Activated naive CD8-positive, alpha-beta T cell treated with anti-CD3 and anti-CD28 coated beads, Interleukin-2, amount 50 U/mL, for 24 hours (primary cell): ENCODE measurements around the gene MAP2K4.
"Not testable (repeated sequence)": the region's sequence is repeated elsewhere in the genome, so short reads cannot be mapped to it uniquely, and the experiment has no call there.

Experiments used
- ATAC-seq: fragments of 150-1000 bp; cut with Tn5 transposase; one replicate; pipeline ENCODE4 v1.10.0; 2021
- DNase-seq: peaks from one replicate; pipeline ENCODE4 v3.0.0; 2021
- H3K27ac Mint-ChIP-seq: one replicate; pipeline ENCODE4 v1.8.0; 2021; ENCODE audit warnings: mild to moderate bottlenecking, mixed read lengths
- H3K27me3 Mint-ChIP-seq: one replicate; pipeline ENCODE4 v1.8.0; 2021; ENCODE audit warnings: mixed read lengths
- H3K36me3 Mint-ChIP-seq: one replicate; pipeline ENCODE4 v1.8.0; 2021; ENCODE audit warnings: low read depth, mixed read lengths
- H3K4me1 Mint-ChIP-seq: one replicate; pipeline ENCODE4 v1.8.0; 2021; ENCODE audit warnings: mixed read lengths
- H3K4me3 Mint-ChIP-seq: one replicate; pipeline ENCODE4 v1.8.0; 2021; ENCODE audit warnings: mild to moderate bottlenecking, moderate library complexity, mixed read lengths
- H3K9me3 Mint-ChIP-seq: one replicate; pipeline ENCODE4 v1.8.0; 2021; ENCODE audit warnings: mixed read lengths

Gene MAP2K4

GRCh38 chr17:12020642-12021622, at the start of gene MAP2K4:
MAP2K4 (plus strand) TSS chr17:12020877; CDS start chr17:12020887, 10 bp downstream.
- peaks cover 3% of the 10 kb centered on the region for H3K27me3 Mint-ChIP-seq
- H3K4me1 Mint-ChIP-seq = peaks cover 46% of the 10 kb centered on the region
- H3K27ac Mint-ChIP-seq = peak within 1 kb of the TSS; percentile 79
- DNase-seq = peak; percentile 95
- peak within 1 kb of the TSS; percentile 82 for H3K4me3 Mint-ChIP-seq
- ATAC-seq = peak; percentile 97
- no peaks in the 10 kb centered on the region for H3K9me3 Mint-ChIP-seq
- H3K36me3 Mint-ChIP-seq = no peaks in the 10 kb centered on the region

GRCh38 chr17:11972741-11973140, 47.9 kb upstream of the MAP2K4 start:
- DNase-seq, H3K4me3 Mint-ChIP-seq, H3K27ac Mint-ChIP-seq, ATAC-seq, H3K4me1 Mint-ChIP-seq, H3K27me3 Mint-ChIP-seq: not testable (repeated sequence)
- Mint-ChIP-seq H3K36me3 (peaks cover 34% of the 10 kb centered on the region), H3K9me3 (peaks cover 19% of the 10 kb centered on the region)

GRCh38 chr17:11979795-11980194, 40.9 kb upstream of the MAP2K4 start:
- no peak for DNase-seq
- H3K4me1 Mint-ChIP-seq = no peaks in the 10 kb centered on the region
- H3K4me3 Mint-ChIP-seq = no peak overlapping the region
- no peaks in the 10 kb centered on the region for H3K27me3 Mint-ChIP-seq
- H3K9me3 Mint-ChIP-seq = no peaks in the 10 kb centered on the region
- H3K36me3 Mint-ChIP-seq = peaks cover 46% of the 10 kb centered on the region
- no peak for ATAC-seq
- no peak overlapping the region for H3K27ac Mint-ChIP-seq

GRCh38 chr17:11980813-11981212, 39.9 kb upstream of the MAP2K4 start:
- H3K4me1 Mint-ChIP-seq = no peaks in the 10 kb centered on the region
- ATAC-seq (no peak), DNase-seq (no peak)
- no peak overlapping the region for H3K27ac Mint-ChIP-seq
- H3K9me3 Mint-ChIP-seq = no peaks in the 10 kb centered on the region
- peaks cover 42% of the 10 kb centered on the region for H3K36me3 Mint-ChIP-seq
- no peak overlapping the region for H3K4me3 Mint-ChIP-seq
- H3K27me3 Mint-ChIP-seq = no peaks in the 10 kb centered on the region

GRCh38 chr17:11981862-11982261, 38.8 kb upstream of the MAP2K4 start:
- ATAC-seq (no peak), DNase-seq (no peak)
- H3K4me3 Mint-ChIP-seq = no peak overlapping the region
- no peaks in the 10 kb centered on the region for H3K27me3 Mint-ChIP-seq
- peaks cover 36% of the 10 kb centered on the region for H3K36me3 Mint-ChIP-seq
- no peaks in the 10 kb centered on the region for H3K4me1 Mint-ChIP-seq
- no peak overlapping the region for H3K27ac Mint-ChIP-seq
- H3K9me3 Mint-ChIP-seq = no peaks in the 10 kb centered on the region

- peaks cover 39% of the 10 kb centered on the region for H3K36me3 Mint-ChIP-seq
- no peak for ATAC-seq
These were observed 34.3 kb upstream of the MAP2K4 start for GRCh38 chr17:11986179-11986941.

GRCh38 chr17:11986942-11987329, 33.7 kb upstream of the MAP2K4 start:
- Mint-ChIP-seq H3K36me3 (peaks cover 38% of the 10 kb centered on the region), H3K27ac (no peak overlapping the region), H3K4me3 (no peak overlapping the region), H3K4me1 (no peaks in the 10 kb centered on the region), H3K27me3 (no peaks in the 10 kb centered on the region), H3K9me3 (no peaks in the 10 kb centered on the region)
- DNase-seq (no peak), ATAC-seq (no peak)

More at GRCh38 chr17:11986179-11986941, 34.3 kb upstream of the MAP2K4 start:
- H3K27me3 Mint-ChIP-seq = no peaks in the 10 kb centered on the region
- no peak overlapping the region for H3K4me3 Mint-ChIP-seq
- no peaks in the 10 kb centered on the region for H3K9me3 Mint-ChIP-seq
- no peak overlapping the region for H3K27ac Mint-ChIP-seq
- H3K4me1 Mint-ChIP-seq = no peaks in the 10 kb centered on the region
- DNase-seq = no peak

- H3K36me3 Mint-ChIP-seq = peaks cover 27% of the 10 kb centered on the region
- no peak overlapping the region for H3K27ac Mint-ChIP-seq
- DNase-seq = no peak
- H3K27me3 Mint-ChIP-seq = no peaks in the 10 kb centered on the region
- ATAC-seq = no peak
- peaks cover 5% of the 10 kb centered on the region for H3K4me1 Mint-ChIP-seq
- no peak overlapping the region for H3K4me3 Mint-ChIP-seq
- no peaks in the 10 kb centered on the region for H3K9me3 Mint-ChIP-seq
These were observed 30.2 kb upstream of the MAP2K4 start for GRCh38 chr17:11990363-11990983.

GRCh38 chr17:11991461-11991860, 29.2 kb upstream of the MAP2K4 start:
- Mint-ChIP-seq H3K27ac (no peak overlapping the region), H3K4me3 (no peak overlapping the region), H3K27me3 (no peaks in the 10 kb centered on the region), H3K36me3 (peaks cover 27% of the 10 kb centered on the region), H3K4me1 (peaks cover 10% of the 10 kb centered on the region), H3K9me3 (no peaks in the 10 kb centered on the region)
- DNase-seq (no peak), ATAC-seq (no peak)

GRCh38 chr17:11996722-11997146, 23.9 kb upstream of the MAP2K4 start:
- Mint-ChIP-seq H3K36me3 (peaks cover 2% of the 10 kb centered on the region), H3K27me3 (no peaks in the 10 kb centered on the region), H3K4me3 (peak overlapping the region; percentile 87), H3K27ac (peak overlapping the region; percentile 88), H3K4me1 (peaks cover 17% of the 10 kb centered on the region), H3K9me3 (no peaks in the 10 kb centered on the region)
- ATAC-seq (peak; percentile 40), DNase-seq (peak; percentile 53)

GRCh38 chr17:11997147-11997971, 23.3 kb upstream of the MAP2K4 start, which contains the start of gene ZNF18:
ZNF18 (minus strand) TSS chr17:11997475; CDS start chr17:11992829, 4,646 bp downstream.
- peak within 1 kb of the TSS; percentile 88 for H3K27ac Mint-ChIP-seq
- H3K27me3 Mint-ChIP-seq = no peaks in the 10 kb centered on the region
- H3K4me1 Mint-ChIP-seq = peaks cover 17% of the 10 kb centered on the region
- H3K4me3 Mint-ChIP-seq = peak within 1 kb of the TSS; percentile 87
- DNase-seq (peak; percentile 97), ATAC-seq (peak; percentile 98)
- H3K36me3 Mint-ChIP-seq = peaks cover 2% of the 10 kb centered on the region
- H3K9me3 Mint-ChIP-seq = no peaks in the 10 kb centered on the region

GRCh38 chr17:11997972-11998233, 22.8 kb upstream of the MAP2K4 start:
- Mint-ChIP-seq H3K36me3 (peaks cover 2% of the 10 kb centered on the region), H3K4me3 (peak overlapping the region; percentile 87), H3K4me1 (peaks cover 17% of the 10 kb centered on the region), H3K27me3 (no peaks in the 10 kb centered on the region), H3K9me3 (no peaks in the 10 kb centered on the region), H3K27ac (peak overlapping the region; percentile 87)
- ATAC-seq = no peak
- DNase-seq = no peak

- Mint-ChIP-seq H3K4me1 (peaks cover 17% of the 10 kb centered on the region), H3K27me3 (no peaks in the 10 kb centered on the region), H3K4me3 (no peak overlapping the region), H3K27ac (no peak overlapping the region), H3K36me3 (peaks cover 1% of the 10 kb centered on the region), H3K9me3 (no peaks in the 10 kb centered on the region)
- ATAC-seq = no peak
- DNase-seq = no peak
These were observed 21.0 kb upstream of the MAP2K4 start for GRCh38 chr17:11999696-12000095.

GRCh38 chr17:12007466-12007865, 13.2 kb upstream of the MAP2K4 start:
- H3K36me3 Mint-ChIP-seq = no peaks in the 10 kb centered on the region
- no peaks in the 10 kb centered on the region for H3K27me3 Mint-ChIP-seq
- H3K4me1 Mint-ChIP-seq = no peaks in the 10 kb centered on the region
- H3K27ac Mint-ChIP-seq = no peak overlapping the region
- DNase-seq (no peak), ATAC-seq (no peak)
- H3K9me3 Mint-ChIP-seq = no peaks in the 10 kb centered on the region
- H3K4me3 Mint-ChIP-seq = no peak overlapping the region
